HG03280 (cell line): ENCODE results near the gene CPNE4.

Experiments used
- ATAC-seq: cut with Tn5 transposase; IDR thresholded peaks from one replicate; pipeline ENCODE4 v1.9.1; 2021; ENCODE audit warnings: mild to moderate bottlenecking, moderate library complexity; ENCODE audit not compliant: unreplicated experiment

The CPNE4 gene

GRCh38 chr3:131883711-131884407 is 151.0 kb downstream of the CPNE4 start:
- no peak for ATAC-seq

- ATAC-seq = no peak
Observed at GRCh38 chr3:131883086-131883485, 151.7 kb downstream of the CPNE4 start.

GRCh38 chr3:131881777-131882176 is 153.0 kb downstream of the CPNE4 start:
- ATAC-seq = no peak

- ATAC-seq = no peak
Observed at GRCh38 chr3:131880948-131881347, 153.9 kb downstream of the CPNE4 start.

- ATAC-seq = no peak
Observed at GRCh38 chr3:131868203-131868602, 166.6 kb downstream of the CPNE4 start.

GRCh38 chr3:131856171-131856570 is 178.6 kb downstream of the CPNE4 start:
- no peak for ATAC-seq

GRCh38 chr3:131850223-131850622 is 184.6 kb downstream of the CPNE4 start:
- no peak for ATAC-seq

GRCh38 chr3:131849616-131850015 is 185.2 kb downstream of the CPNE4 start:
- ATAC-seq = no peak

- ATAC-seq = no peak
Observed at GRCh38 chr3:131847966-131848510, 186.8 kb downstream of the CPNE4 start.

GRCh38 chr3:131846296-131846924 is 188.4 kb downstream of the CPNE4 start:
- ATAC-seq = no peak

- ATAC-seq = no peak
Observed at GRCh38 chr3:131843174-131843573, 191.6 kb downstream of the CPNE4 start.

- no peak for ATAC-seq
Observed at GRCh38 chr3:131840156-131840797, 194.5 kb downstream of the CPNE4 start.

- ATAC-seq = no peak
Observed at GRCh38 chr3:131835906-131836305, 198.9 kb downstream of the CPNE4 start.

GRCh38 chr3:131831608-131832007 is 203.2 kb downstream of the CPNE4 start:
- no peak for ATAC-seq

- no peak for ATAC-seq
Observed at GRCh38 chr3:131821191-131821762, 213.5 kb downstream of the CPNE4 start.

- no peak for ATAC-seq
Observed at GRCh38 chr3:131819381-131820055, 215.3 kb downstream of the CPNE4 start.

GRCh38 chr3:131812433-131812832 is 222.4 kb downstream of the CPNE4 start:
- ATAC-seq = no peak

GRCh38 chr3:131811481-131811880 is 223.3 kb downstream of the CPNE4 start:
- no peak for ATAC-seq

- peak; percentile 55 for ATAC-seq
Observed at GRCh38 chr3:131807822-131808221, 227.0 kb downstream of the CPNE4 start.

- ATAC-seq = no peak
Observed at GRCh38 chr3:131806736-131807135, 228.1 kb downstream of the CPNE4 start.

- no peak for ATAC-seq
Observed at GRCh38 chr3:131804565-131805133, 230.2 kb downstream of the CPNE4 start.
